ENCODE results near the gene TMEM126B.
A peak's percentile ranks its signal among the peaks of the same experiment; 100 is the strongest.

The TMEM126B gene

GRCh38 chr11:85672105-85672902, 43.9 kb downstream of the TMEM126B start:
- H3K4me3 ChIP-seq (ENCODE audit: low read depth, low read length): no peak overlapping the region
- DNase-seq (ENCODE audit: low read depth): no peak
- no peak for TF ChIP-seq CTCF (IDR thresholded peaks at IDR 0.05; ENCODE audit: low read depth, low read length, missing control alignments)

GRCh38 chr11:85673393-85673792, 45.0 kb downstream of the TMEM126B start:
- no peak for DNase-seq (ENCODE audit: low read depth)
- H3K4me3 ChIP-seq (ENCODE audit: low read depth, low read length): no peak overlapping the region
- no peak for TF ChIP-seq CTCF (IDR thresholded peaks at IDR 0.05; ENCODE audit: low read depth, low read length, missing control alignments)

GRCh38 chr11:85679576-85679975, 51.2 kb downstream of the TMEM126B start:
- TF ChIP-seq CTCF (IDR thresholded peaks at IDR 0.05; ENCODE audit: low read depth, low read length, missing control alignments): no peak
- no peak for DNase-seq (ENCODE audit: low read depth)
- H3K4me3 ChIP-seq (ENCODE audit: low read depth, low read length): no peak overlapping the region

- no peak for DNase-seq (ENCODE audit: low read depth)
- TF ChIP-seq CTCF (IDR thresholded peaks at IDR 0.05; ENCODE audit: low read depth, low read length, missing control alignments): no peak
- no peak overlapping the region for H3K4me3 ChIP-seq (ENCODE audit: low read depth, low read length)
These were observed 52.5 kb downstream of the TMEM126B start for GRCh38 chr11:85680897-85681296.

- DNase-seq (ENCODE audit: low read depth): no peak
- H3K4me3 ChIP-seq (ENCODE audit: low read depth, low read length): peak overlapping the region; percentile 71
- no peak for TF ChIP-seq CTCF (IDR thresholded peaks at IDR 0.05; ENCODE audit: low read depth, low read length, missing control alignments)
These were observed 54.2 kb downstream of the TMEM126B start for GRCh38 chr11:85682330-85683305.

GRCh38 chr11:85685125-85685819, 56.9 kb downstream of the TMEM126B start:
- no peak for DNase-seq (ENCODE audit: low read depth)
- no peak overlapping the region for H3K4me3 ChIP-seq (ENCODE audit: low read depth, low read length)
- TF ChIP-seq CTCF (IDR thresholded peaks at IDR 0.05; ENCODE audit: low read depth, low read length, missing control alignments): no peak
